ENCODE data around the gene UCHL1.

Gene UCHL1

GRCh38 chr4:41297832-41298231, 41.1 kb downstream of the UCHL1 start:
- no peak for TF ChIP-seq CTCF (IDR thresholded peaks at IDR 0.05; ENCODE audit: control insufficient read depth, extremely low read depth, insufficient read depth)
- DNase-seq (ENCODE audit: low read depth), result no peak
- H3K4me3 ChIP-seq (ENCODE audit: low read depth, low read length), result no peak overlapping the region

GRCh38 chr4:41299486-41299885, 42.8 kb downstream of the UCHL1 start:
- TF ChIP-seq CTCF (IDR thresholded peaks at IDR 0.05; ENCODE audit: control insufficient read depth, extremely low read depth, insufficient read depth), result no peak
- no peak overlapping the region for H3K4me3 ChIP-seq (ENCODE audit: low read depth, low read length)
- no peak for DNase-seq (ENCODE audit: low read depth)

- no peak for TF ChIP-seq CTCF (IDR thresholded peaks at IDR 0.05; ENCODE audit: control insufficient read depth, extremely low read depth, insufficient read depth)
- no peak for DNase-seq (ENCODE audit: low read depth)
- no peak overlapping the region for H3K4me3 ChIP-seq (ENCODE audit: low read depth, low read length)
These were observed 44.4 kb downstream of the UCHL1 start for GRCh38 chr4:41301137-41301536.

GRCh38 chr4:41303372-41304118, 46.8 kb downstream of the UCHL1 start:
- H3K4me3 ChIP-seq (ENCODE audit: low read depth, low read length), result no peak overlapping the region
- DNase-seq (ENCODE audit: low read depth), result no peak
- TF ChIP-seq CTCF (IDR thresholded peaks at IDR 0.05; ENCODE audit: control insufficient read depth, extremely low read depth, insufficient read depth), result no peak

GRCh38 chr4:41304221-41304620, 47.5 kb downstream of the UCHL1 start:
- no peak overlapping the region for H3K4me3 ChIP-seq (ENCODE audit: low read depth, low read length)
- DNase-seq (ENCODE audit: low read depth), result no peak
- TF ChIP-seq CTCF (IDR thresholded peaks at IDR 0.05; ENCODE audit: control insufficient read depth, extremely low read depth, insufficient read depth), result no peak

GRCh38 chr4:41305476-41305875, 48.7 kb downstream of the UCHL1 start:
- TF ChIP-seq CTCF (IDR thresholded peaks at IDR 0.05; ENCODE audit: control insufficient read depth, extremely low read depth, insufficient read depth), result no peak
- DNase-seq (ENCODE audit: low read depth), result no peak

GRCh38 chr4:41307638-41308037, 50.9 kb downstream of the UCHL1 start:
- no peak for TF ChIP-seq CTCF (IDR thresholded peaks at IDR 0.05; ENCODE audit: control insufficient read depth, extremely low read depth, insufficient read depth)
- no peak overlapping the region for H3K4me3 ChIP-seq (ENCODE audit: low read depth, low read length)
- no peak for DNase-seq (ENCODE audit: low read depth)

More at GRCh38 chr4:41305476-41305875, 48.7 kb downstream of the UCHL1 start:
- no peak overlapping the region for H3K4me3 ChIP-seq (ENCODE audit: low read depth, low read length)

Measured in LNCaP clone FGC (cell line).